ENCODE measurements around the gene KCNB1. TPM values are rescaled to one million over a fixed set of nuclear protein-coding genes. Genes with fewer than 3 reads are reported as not detected.

Gene KCNB1
- total and polyA plus RNA-seq, 2 donors (not counting 1 experiment from before 2014, with no cell fraction given) = 0.12 TPM; not detected in 1

DNA sequence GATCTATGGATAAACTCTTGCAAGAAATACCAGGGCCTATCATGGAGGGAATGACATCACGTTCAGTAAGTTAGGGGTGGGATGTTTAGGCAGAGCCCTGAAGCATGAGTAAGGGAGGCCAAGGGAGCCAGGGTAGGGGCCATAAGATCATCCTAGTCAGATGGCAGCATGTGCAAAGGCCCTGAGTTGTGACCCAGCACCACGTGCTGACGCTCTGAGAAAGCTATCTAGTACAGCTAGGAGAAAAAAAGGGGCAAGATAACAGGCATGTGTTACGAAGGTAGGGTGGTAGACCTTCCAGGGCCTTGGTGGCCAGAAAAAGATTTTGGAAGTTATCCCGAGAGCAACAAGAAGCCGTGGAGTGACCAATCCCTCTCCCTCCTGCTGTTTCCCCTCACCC, 22.3 kb downstream of the KCNB1 start:
- intact Hi-C loops (cut with micrococcal nuclease) = no loop called here
- Histone ChIP-seq H2AFZ (ENCODE audit: insufficient read depth, low read depth, low read length, poor library complexity, severe bottlenecking) (no peak overlapping the region), H4K20me1 (ENCODE audit: control insufficient read depth, insufficient read depth, low read length, poor library complexity, severe bottlenecking) (no peaks in the 10 kb centered on the region), H3K9me3 (ENCODE audit: control extremely low read depth in 1 of 3, control insufficient read depth in 2 of 3, insufficient read depth in 1 of 3, low read length in 2 of 3) (no peaks in the 10 kb centered on the region), H3K27me3 (replicated peaks in 1 of 4; ENCODE audit: control extremely low read depth in 1 of 4, control insufficient read depth in 3 of 4, insufficient read depth in 4 of 4, low read length in 3 of 4) (peaks cover 0 to 7% (median 0%) of the 10 kb centered on the region in 4 experiments), H3K4me2 (replicated peaks; ENCODE audit: low read depth, low read length, poor library complexity, severe bottlenecking) (no peak overlapping the region), H3K4me3 (ENCODE audit: control extremely low read depth in 1 of 5, extremely low read depth in 1 of 5, insufficient read depth in 1 of 5, low read depth in 2 of 5, low read length in 4 of 5) (no peak overlapping the region), H3K9ac (ENCODE audit: low read length) (no peak overlapping the region), H3K4me1 (ENCODE audit: control insufficient read depth in 2 of 2, insufficient read depth in 2 of 2, low read length in 2 of 2) (no peaks in the 10 kb centered on the region), H3K79me2 (ENCODE audit: control insufficient read depth, insufficient read depth, low read length) (no peaks in the 10 kb centered on the region), H3K27ac (ENCODE audit: low read length in 2 of 2) (no peak overlapping the region), H3K36me3 (replicated peaks in 1 of 2; ENCODE audit: control extremely low read depth in 1 of 2, control insufficient read depth in 1 of 2, extremely low read depth in 1 of 2, insufficient read depth in 2 of 2, low read length in 1 of 2) (no peaks in the 10 kb centered on the region)
- no peaks in the 10 kb centered on the region for H3K4me1 Mint-ChIP-seq
- H3K27ac Mint-ChIP-seq = no peak overlapping the region
- H3K9me3 Mint-ChIP-seq (ENCODE audit: insufficient read depth) = no peaks in the 10 kb centered on the region
- no peak for DNase-seq
- TF ChIP-seq, protein P1, sequence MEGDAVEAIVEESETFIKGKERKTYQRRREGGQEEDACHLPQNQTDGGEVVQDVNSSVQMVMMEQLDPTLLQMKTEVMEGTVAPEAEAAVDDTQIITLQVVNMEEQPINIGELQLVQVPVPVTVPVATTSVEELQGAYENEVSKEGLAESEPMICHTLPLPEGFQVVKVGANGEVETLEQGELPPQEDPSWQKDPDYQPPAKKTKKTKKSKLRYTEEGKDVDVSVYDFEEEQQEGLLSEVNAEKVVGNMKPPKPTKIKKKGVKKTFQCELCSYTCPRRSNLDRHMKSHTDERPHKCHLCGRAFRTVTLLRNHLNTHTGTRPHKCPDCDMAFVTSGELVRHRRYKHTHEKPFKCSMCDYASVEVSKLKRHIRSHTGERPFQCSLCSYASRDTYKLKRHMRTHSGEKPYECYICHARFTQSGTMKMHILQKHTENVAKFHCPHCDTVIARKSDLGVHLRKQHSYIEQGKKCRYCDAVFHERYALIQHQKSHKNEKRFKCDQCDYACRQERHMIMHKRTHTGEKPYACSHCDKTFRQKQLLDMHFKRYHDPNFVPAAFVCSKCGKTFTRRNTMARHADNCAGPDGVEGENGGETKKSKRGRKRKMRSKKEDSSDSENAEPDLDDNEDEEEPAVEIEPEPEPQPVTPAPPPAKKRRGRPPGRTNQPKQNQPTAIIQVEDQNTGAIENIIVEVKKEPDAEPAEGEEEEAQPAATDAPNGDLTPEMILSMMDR (IDR thresholded peaks at IDR 0.05) = no peak
- no peak for TF ChIP-seq EZH2 (IDR thresholded peaks at IDR 0.05; ENCODE audit: borderline replicate concordance, insufficient read depth, low read depth, low read length, poor library complexity, severe bottlenecking)
- ATAC-seq (ENCODE audit: low read depth) = no peak
- peaks cover 34% of the 10 kb centered on the region for H3K27me3 Mint-ChIP-seq
- ChIA-PET POLR2A (no interaction called here), CTCF (no interaction called here)
- 78% methylated on average over 5 of the region's 6 CpGs for WGBS (ENCODE audit: insufficient coverage)
- no peak overlapping the region for H3K4me3 Mint-ChIP-seq

GRCh38 chr20:49459684-49460083, 22.8 kb downstream of the KCNB1 start:
- no peak overlapping the region for H3K4me3 Mint-ChIP-seq
- no peaks in the 10 kb centered on the region for H3K9me3 ChIP-seq (ENCODE audit: control extremely low read depth in 1 of 3, control insufficient read depth in 2 of 3, insufficient read depth in 1 of 3, low read length in 2 of 3)
- DNase-seq (no peak), ATAC-seq (ENCODE audit: low read depth) (no peak)
- intact Hi-C loops (cut with micrococcal nuclease) = no loop called here
- no peaks in the 10 kb centered on the region for H3K9me3 Mint-ChIP-seq (ENCODE audit: insufficient read depth)
- no peak overlapping the region for H3K9ac ChIP-seq (ENCODE audit: low read length)
- no peak overlapping the region for H3K4me3 ChIP-seq (ENCODE audit: control extremely low read depth in 1 of 5, extremely low read depth in 1 of 5, insufficient read depth in 1 of 5, low read depth in 2 of 5, low read length in 4 of 5)
- H3K36me3 ChIP-seq (replicated peaks in 1 of 2; ENCODE audit: control extremely low read depth in 1 of 2, control insufficient read depth in 1 of 2, extremely low read depth in 1 of 2, insufficient read depth in 2 of 2, low read length in 1 of 2) = no peaks in the 10 kb centered on the region
- no peak overlapping the region for H2AFZ ChIP-seq (ENCODE audit: insufficient read depth, low read depth, low read length, poor library complexity, severe bottlenecking)
- H3K4me2 ChIP-seq (replicated peaks; ENCODE audit: low read depth, low read length, poor library complexity, severe bottlenecking) = no peak overlapping the region
- POLR2A ChIA-PET = no interaction called here
- H4K20me1 ChIP-seq (ENCODE audit: control insufficient read depth, insufficient read depth, low read length, poor library complexity, severe bottlenecking) = no peaks in the 10 kb centered on the region
- 90% methylated on average over 1 of the region's 6 CpGs for WGBS (ENCODE audit: insufficient coverage)
- TF ChIP-seq, protein P1 (IDR thresholded peaks at IDR 0.05) = no peak
- TF ChIP-seq EZH2 (IDR thresholded peaks at IDR 0.05; ENCODE audit: borderline replicate concordance, insufficient read depth, low read depth, low read length, poor library complexity, severe bottlenecking) = no peak
- peaks cover 0 to 7% (median 0%) of the 10 kb centered on the region in 4 experiments for H3K27me3 ChIP-seq (replicated peaks in 1 of 4; ENCODE audit: control extremely low read depth in 1 of 4, control insufficient read depth in 3 of 4, insufficient read depth in 4 of 4, low read length in 3 of 4)
- H3K27ac Mint-ChIP-seq = no peak overlapping the region
- H3K27ac ChIP-seq (ENCODE audit: low read length in 2 of 2) = no peak overlapping the region
- H3K4me1 ChIP-seq (ENCODE audit: control insufficient read depth in 2 of 2, insufficient read depth in 2 of 2, low read length in 2 of 2) = no peaks in the 10 kb centered on the region
- no peaks in the 10 kb centered on the region for H3K79me2 ChIP-seq (ENCODE audit: control insufficient read depth, insufficient read depth, low read length)
- no peaks in the 10 kb centered on the region for H3K4me1 Mint-ChIP-seq
- peaks cover 36% of the 10 kb centered on the region for H3K27me3 Mint-ChIP-seq
- CTCF ChIA-PET = no interaction called here

All from B cell (primary cell).